ENCODE data around the gene MTHFSD. TPM values are rescaled to one million over a fixed set of nuclear protein-coding genes. Genes with fewer than 3 reads are reported as not detected.

Gene MTHFSD
- total RNA-seq, 1 donor from 2014 or later: 12.2 TPM

DNA sequence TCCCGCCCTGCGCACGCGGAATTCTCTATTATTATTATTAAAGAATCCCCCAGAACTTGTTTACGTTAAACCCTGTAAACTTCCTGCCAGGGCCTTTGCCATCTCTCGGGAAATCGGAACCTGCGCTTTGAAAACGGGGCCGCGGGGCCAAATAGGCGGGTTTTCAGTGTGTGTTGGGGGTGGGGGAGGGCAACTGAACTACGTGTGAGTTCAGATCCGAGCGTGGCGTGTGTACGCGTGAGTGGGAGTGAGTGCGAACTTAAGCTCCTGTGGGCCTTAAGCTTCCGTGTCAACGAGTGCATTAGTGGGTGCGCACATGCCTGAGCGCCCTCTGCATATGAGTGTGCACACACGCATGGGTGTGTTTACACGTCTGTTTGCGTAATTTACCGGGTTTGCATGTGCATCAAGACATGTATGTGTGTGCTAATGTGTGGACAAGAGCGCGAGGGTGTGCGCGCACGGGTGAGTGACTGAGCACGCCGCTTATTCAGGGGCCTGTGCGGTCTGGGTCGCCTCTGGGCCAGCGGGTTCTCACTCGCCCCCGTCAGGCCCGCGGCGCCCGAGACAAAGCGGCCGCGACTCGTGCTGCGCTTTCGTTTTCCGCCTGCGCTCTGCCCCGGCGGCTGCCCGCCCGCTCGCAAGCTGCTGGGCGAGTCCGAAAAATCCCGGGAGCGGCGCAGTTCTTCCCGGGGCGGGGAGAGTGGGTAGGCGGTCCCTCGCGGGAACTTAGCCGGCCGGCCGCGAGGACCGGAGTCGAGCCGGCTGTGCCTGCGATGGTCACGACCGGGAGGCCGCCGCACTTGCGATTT lies 45.9 kb downstream of the MTHFSD start:
- no peak for DNase-seq (ENCODE audit: low spot score)
- intact Hi-C loops (cut with DNase I): no loop called here

DNA sequence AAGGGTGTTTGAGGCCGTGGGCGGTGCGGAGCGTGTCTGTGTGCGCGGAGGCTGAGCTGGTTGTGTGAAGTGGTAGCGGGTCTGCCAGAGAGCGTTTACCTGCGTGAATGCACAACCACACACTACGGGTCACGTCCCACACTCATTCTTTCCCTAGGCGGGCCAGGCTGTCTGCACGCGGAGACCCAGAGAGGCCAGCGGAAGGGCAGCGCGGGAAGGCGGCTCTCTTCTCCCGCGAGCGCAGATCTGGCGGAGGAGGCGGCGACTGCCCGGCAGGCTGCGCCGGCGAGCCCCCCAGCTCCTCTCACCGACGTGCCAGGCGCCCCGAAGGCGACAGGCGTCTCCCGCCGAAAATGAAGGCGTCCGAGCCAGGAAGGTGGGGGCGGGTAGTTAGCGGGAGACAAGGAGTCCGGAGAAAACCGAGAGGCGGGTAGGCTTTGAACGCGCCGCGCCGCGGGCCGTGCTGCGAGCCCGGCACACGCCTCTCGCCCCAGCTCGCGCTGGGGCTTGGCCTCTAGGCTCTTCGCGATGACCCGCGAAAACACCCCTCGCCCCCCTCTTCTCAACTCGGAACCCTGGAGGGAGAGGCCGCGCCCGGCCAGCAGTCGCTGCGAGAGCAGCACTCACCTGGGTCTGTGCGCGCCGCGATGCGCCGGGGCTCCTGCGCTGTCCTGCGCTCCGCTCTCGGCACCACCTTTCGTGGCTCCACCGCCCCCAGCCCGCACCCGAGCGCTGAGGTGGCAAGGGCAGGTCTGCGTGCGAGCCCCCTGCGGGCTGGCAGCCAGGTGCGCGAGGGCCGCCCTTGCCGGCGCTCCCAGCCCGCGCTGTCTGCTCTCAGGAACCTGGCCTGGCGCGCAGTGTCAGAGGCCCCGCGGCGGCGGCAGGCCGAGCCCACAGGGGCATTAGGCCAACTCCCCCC lies 46.7 kb downstream of the MTHFSD start:
- DNase-seq (ENCODE audit: low spot score): no peak
- intact Hi-C loops (cut with DNase I): no loop called here

DNA sequence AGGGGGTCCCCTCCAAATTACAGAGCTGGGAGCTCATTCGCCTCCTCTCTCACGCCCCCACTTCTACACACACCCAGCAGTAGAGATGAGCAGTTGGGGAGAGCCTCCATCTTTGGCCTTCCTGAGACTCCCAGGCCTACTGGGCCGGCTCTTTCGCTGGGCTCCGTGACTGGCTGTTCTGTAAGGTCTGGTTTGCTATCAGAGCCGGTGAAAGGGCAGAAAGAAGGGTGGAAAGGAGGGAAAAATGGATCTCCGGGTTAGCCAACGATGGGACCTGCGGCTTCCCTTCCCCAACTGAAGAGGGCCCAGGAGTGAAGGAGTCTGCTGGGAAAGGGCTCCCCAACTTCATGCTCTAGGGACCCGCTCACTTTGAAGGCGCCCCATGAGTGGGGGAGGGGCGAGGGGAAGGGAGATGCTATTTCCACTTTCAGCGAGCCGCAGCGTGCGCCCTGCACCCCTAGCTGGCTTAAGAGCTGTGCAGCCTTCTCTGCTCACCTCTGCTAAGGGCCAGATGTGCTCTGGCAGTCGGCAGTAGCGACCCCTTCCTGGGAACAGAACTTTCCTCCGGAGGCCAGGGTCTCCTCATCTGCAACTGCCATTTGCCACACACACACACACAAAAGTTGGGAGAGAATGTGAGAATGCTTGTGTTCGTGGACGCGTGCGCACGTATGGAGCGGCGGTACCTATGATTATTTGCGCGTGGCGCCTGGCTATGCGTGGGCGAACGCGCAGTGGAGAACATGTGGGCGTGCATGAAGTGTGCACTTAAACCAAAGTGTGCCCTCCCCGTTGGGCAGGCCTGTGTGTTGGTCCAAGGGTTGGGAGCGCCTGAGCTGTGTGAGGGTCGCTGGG lies 47.6 kb downstream of the MTHFSD start:
- intact Hi-C loops (cut with DNase I): no loop called here
- no peak for DNase-seq (ENCODE audit: low spot score)

DNA sequence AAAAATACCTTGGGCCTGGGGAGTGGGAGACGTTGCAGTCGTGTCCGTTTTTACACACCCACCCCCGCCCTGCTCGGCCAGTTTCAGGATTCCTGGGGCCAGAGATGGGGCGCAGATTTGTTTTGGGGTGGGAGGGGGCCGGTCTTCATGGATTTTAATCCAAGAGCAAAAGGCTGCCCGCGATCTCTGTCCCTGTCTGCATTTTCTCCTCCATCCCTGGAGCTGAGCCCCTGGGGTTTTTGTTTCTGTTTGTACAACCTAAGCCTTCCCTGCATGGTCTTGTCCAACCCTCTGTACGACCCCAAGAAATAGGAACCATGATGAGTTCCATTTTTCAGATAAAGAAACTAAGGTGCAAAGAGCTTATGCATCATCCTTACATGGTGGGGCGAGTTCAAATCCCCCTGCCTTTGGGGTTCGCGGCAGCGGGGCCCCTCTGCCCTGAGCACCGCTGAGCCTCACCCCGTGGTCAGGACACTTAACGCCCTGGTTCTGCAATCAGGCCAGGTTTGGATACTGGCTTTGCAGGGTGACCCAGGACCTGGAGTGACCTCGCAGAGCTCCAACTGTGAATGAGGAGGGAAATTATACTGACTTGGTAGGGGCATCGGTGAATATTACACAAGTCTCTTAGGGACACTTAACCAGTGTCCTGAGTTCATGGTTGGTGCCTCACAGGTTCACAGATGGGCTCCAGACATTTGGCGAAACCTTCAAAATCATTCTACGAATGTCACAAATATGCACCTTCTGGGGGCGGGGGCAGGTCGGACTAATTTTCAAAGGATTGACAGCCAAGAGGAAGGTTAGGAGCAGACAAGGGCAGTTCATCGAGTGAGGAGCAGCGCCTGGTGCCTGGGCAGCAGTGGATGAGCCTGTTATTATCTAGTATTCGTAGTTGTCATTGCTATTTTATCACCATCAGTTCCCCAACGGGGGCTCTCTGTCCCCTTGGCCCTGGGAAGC lies 48.9 kb downstream of the MTHFSD start:
- DNase-seq (ENCODE audit: low spot score): no peak
- intact Hi-C loops (cut with DNase I): no loop called here

DNA sequence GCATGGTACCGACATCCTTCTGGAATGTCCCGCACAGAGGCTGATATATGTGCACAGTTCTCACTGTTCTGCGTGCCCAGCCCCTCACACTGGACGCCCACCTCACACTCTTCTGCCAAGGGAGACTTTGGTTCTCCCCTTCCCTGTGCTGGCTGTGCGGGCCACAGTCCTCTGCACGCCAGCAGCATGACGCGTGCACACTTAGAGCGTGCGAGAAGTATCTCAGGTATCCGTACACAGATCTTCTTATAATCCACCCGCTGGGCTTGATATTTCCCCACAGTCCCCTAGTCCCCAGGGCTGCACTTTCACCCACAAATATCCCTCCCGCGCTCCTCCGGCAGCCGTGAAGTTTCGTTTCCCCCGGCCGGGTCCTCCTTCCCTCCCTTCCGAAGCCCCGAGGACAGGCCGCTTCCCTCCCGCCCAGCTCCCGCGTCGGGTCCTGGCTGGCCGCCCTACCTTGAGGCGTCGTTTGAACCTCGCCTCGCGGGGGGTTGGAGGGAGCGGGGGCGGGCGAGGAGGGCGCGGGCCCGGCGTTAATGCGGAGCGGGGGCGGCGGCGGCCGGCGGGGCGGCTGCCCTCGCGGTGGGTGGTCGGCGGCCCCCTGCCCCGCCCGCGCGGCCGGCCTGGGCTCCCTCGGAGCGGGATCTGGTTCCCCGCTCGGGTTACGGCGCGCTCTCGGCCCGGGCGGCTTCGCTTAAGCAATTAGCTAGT lies 49.7 kb downstream of the MTHFSD start:
- intact Hi-C loops (cut with DNase I): no loop called here
- no peak for DNase-seq (ENCODE audit: low spot score)

DNA sequence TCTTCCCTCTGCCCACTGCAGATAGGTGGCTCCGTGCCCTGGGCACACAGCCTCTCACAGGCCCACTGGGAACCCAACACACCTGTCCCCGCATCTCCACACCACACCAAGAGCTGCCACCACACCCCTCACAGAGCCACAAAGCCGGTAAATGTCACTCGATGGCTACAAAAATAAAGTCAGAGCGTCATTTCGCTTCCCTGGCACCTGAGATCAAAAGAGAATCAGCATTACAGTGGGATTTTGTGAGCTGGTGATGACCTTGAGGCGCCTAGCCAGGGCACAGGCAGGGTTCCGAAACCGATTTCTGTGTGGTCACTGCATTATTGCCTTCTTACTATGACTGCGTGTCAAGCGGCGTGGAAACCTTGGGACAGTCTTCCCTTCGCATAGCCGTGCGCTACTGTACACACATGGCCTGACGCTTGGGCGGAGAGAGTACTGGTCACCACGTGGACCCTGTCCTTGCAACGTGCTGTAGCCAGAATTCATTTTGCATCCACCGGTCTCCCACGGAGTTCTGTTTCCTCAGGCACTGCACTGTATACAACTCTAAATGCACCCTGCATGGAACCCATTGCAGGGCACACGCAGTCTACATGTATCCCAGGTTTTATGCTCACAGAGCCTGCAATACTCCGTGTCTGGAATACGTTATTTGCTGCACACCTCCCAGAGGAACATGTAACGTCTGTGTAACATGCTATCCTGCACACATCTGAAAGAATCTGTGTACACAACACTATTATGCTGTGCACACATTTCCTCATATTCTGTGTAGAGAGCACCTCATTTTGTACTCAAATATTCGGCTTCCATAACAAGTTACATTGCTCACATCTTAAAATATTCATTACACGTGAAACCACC lies 50.5 kb downstream of the MTHFSD start:
- DNase-seq (ENCODE audit: low spot score): no peak
- intact Hi-C loops (cut with DNase I): no loop called here

DNA sequence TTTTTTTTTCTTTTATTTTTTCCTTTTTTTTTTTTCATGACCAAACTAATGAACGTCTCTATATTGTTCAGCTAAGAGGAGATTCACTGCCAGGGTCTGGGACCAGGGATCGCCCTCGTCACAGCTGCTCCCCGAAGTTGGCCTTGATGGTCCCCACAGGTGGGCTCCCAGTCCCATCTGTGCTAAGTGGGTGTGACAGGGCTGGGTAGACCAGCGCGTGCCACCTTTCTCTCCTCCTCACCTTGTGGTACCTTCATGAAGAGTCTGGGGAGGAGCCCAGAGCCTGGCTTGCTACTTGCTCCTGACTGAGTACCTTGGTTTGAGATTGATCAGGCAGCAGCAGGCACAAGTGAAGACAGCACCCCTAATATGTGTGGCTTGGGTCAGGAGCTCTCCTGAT lies 51.2 kb downstream of the MTHFSD start:
- intact Hi-C loops (cut with DNase I): no loop called here
- no peak for DNase-seq (ENCODE audit: low spot score)

DNA sequence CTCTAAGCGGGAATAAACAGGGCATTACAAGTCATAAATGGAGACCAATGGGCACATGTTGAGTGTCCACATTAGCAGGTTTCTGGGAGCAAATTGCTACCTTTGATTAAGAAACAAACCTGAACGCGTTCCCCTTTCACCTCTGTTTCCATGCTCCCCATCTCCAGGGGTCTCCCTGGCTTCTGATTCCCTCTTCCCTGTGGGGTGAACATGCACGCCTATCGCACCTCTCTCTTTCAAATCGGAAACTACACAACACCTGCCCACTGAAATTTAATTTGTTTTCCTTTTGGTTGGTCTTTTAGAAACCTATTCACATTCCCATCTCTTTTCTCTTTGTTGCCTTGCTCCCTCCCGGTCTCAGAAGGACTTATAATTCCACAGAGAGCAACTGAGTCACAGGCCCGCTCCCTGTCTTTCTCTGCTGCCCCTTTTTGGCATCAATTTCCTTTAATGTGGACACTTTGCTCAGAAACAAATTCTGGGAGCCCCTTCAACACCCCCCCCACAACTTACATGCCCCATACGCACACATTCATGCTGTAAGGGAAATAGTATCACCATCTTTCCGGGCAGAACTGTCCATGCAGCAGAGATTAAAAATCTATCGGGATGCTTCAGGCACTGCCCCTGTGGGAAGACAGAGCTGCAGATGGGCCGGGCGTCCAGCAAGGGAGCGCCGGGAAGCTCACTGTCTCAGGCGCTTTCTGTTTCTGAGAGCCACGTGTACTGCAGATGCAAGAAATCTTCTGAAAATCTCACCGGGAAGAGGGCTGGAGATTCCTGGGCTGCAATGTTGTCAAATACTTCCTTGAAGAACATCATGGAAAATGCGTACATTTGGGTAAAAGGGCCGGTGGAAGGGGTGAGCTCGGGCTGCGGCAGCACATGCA lies 51.9 kb downstream of the MTHFSD start:
- intact Hi-C loops (cut with DNase I): no loop called here
- DNase-seq (ENCODE audit: low spot score): no peak

DNA sequence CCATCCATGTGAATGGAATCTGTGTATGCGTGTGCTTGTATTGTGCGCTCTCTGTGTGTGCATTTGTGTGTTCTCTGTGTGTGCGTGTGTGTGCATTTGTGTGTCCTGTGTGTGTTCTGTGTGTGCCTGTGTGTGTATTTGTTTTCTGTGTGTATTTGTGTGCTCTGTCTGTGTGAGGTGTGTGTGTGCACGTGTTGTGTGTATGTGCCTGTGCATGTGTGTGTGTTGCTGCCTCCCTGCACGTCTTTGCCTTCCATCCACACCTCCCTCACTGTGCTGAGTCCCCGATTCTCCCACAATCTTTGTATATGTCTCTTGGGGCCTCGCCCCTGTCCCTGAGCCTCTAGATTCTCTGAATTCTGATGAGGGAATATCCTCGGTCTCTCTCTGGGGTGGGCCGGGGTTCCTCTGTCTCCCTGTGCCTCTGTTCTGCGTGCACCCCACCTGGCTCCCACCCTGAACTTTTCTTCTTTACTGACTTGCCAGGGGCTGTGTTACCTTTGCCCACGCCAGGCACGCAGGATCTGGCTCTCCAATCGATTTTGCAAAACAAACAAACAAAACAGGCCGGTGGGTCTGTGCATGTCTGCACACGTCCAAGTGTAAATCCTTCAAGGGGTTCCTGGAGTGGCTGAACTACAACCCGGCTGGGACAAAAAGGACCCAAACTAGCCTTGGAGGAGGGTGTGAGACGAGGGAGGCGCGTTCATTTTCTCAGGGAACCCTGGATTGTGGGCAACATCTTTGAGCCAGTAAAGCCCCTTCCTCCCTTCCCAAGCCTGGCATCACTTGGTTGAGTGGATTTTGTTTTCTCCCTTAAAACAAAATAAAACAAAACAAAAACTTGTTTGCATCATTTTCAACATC lies 52.8 kb downstream of the MTHFSD start:
- intact Hi-C loops (cut with DNase I): no loop called here

DNA sequence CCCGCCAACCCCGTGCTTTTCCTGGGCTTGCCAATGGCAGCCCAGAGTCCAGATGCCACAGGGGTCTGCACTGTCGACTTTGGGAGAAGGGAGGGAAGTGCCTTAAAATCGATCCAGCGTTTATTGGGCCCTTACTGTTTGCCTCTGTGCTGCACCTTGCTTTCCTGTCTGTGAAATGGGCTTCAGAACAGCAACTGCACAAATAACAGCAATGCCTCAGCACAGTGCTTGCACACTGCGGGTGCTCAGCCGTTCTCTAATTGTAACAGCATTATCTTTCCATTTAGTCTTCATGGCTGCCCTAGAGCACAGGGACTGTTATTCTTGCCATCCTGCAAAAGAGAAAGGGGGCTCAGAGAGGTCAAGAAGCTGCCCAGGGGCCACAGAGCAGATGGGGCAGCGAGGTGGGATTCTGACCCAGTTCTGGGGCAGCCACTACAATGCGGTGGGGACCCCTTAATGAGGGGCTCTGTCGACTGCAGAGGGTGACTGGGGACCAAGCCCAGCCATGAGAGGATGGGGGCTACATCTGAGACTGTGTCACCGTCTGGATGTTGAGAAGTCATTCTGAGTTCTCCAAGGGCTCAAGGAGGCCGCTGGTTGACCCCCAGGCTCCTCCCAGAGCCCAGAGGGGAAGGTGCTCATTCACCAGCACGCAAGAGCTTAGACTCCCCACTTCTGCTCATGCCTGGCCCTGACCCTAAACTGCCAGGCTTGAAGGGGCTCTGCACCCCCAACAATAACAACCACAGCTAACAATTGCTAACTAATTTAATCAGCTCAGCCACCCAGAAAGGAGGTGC lies 54.1 kb downstream of the MTHFSD start:
- DNase-seq (ENCODE audit: low spot score): no peak
- intact Hi-C loops (cut with DNase I): no loop called here

More for the DNA sequence above, 52.8 kb downstream of the MTHFSD start:
- no peak for DNase-seq (ENCODE audit: low spot score)

DNA sequence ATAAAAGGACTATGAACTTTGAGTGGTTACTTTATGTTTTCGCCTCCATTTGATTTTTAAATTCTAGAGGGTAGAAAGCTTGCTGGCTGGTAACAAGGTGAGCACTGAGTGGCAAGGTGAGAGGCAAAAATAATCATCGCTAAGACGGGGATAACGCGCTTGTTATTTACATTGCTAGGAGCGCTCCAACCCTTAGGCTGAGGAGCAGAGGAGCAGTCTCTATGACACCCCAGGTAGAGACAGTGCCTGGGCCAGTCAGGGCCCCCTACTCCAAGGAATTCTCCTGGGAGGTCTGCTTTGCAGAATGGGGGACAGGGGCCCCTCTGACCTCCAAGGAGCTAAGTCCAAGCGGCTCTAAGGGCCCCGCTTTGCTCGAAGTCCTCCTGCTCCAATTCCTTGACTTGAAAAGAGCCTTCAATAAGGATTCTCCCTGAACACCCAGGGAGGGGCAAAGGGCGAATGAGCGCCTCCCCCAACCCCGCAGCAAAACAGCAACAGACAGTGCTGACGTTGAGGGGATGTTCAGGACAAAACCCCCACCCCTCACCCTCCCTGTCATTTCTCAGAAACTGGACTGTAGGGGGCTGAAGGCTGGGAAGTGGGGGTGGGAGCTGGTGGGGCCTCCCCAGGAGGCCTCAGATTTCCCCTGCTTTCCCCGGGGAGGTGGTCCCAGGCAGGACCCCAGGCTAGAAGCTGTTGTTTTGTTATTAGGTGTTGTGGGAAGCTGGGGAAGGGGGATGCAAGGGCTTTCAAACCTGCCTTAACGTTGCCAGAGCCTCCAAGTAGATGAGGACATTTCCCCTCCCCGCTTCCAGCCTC lies 54.9 kb downstream of the MTHFSD start:
- DNase-seq (ENCODE audit: low spot score): no peak
- intact Hi-C loops (cut with DNase I): no loop called here

DNA sequence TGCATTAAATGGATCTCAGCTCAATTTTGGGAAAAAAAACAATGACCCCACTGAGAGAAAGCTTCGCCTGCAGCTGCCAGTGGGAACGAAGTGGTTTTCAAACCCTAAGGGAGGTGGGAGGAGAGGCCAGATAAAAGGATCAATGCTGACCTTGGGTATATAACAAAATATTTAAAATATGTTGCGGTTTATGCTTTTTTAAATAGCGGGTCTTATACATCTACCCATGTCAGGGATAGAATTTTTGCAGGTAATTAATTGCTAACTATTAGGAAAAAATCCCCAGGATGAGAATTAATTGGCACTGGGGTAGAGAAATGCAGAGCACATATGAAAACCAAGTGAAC lies 55.6 kb downstream of the MTHFSD start:
- DNase-seq (ENCODE audit: low spot score): no peak
- intact Hi-C loops (cut with DNase I): no loop called here

DNA sequence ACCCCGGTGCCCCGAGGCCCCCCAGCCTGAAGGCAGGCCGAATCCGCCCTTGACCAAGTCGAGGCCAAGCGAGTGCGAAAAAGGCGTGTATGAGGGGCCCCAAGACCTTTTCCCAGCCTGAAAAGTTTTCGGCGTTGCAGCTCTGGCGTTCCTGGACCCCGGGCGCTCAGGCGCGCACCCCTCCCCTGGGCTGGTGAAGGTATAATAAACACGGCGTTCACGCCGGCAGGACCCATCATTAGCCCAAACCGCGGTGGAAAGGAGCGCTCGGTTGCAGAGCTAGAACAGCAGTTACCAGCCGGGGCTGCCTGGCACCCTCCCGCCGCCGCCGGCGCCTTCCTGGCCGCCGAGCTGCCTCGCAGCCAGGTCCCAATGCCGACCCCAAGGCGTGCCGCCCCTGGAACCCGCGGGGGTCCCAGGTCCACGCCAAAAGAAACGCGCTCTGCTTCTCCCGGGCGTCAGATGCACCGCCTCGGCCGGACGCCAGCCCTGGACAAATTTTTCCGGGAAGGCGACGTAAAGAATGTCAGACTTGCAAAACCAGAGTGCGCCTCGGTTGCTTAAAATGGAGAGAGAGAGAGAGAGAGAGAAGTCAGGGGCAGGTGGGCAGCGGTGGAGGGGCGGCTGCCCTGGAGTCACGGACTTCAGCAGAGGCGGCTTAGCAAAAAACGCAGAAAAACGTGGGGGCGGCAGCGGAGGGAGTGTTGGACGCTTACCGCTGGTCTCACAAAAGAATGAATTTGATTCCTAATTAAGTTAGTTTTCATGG lies 56.2 kb downstream of the MTHFSD start:
- DNase-seq (ENCODE audit: low spot score): no peak
- intact Hi-C loops (cut with DNase I): no loop called here
